H1 (cell line): ENCODE measurements around the gene HOXB3. TPM values are rescaled to one million over a fixed set of nuclear protein-coding genes. Genes with fewer than 3 reads are reported as not detected.

Experiments
- CTCF ChIA-PET: fragments of 300-600 bp; sonication (Branson Sonifier 250); formaldehyde crosslinking; loops from one replicate; lab custom pipeline; 2021; ENCODE audit not compliant: partially characterized antibody; lab: Charles Lee
- POLR2A ChIA-PET: fragments of 300-600 bp; sonication (Branson Sonifier 250); formaldehyde crosslinking; loops from one replicate; lab custom pipeline; 2021; ENCODE audit warnings: inconsistent platforms; ENCODE audit not compliant: partially characterized antibody; lab: Charles Lee
- DNase-seq, 2 experiments: peaks; one replicate each; pipeline versions ENCODE4 v3.0.0 to v3.0.0-alpha.2; 2010 to 2022; ENCODE audit warnings: low spot score in 2 of 2, low read depth in 1 of 2, mixed read lengths in 1 of 2
- FAIRE-seq: peaks from 2 replicates; lab custom pipeline; 2011; peaks lifted over from hg19 to GRCh38; lab: Jason Lieb, UNC
- H2AFZ ChIP-seq: 2 replicates; pipeline ENCODE4 v1.8.1; 2012; ENCODE audit warnings: low read length, inconsistent platforms
- H2AK5ac ChIP-seq: 2 replicates; pipeline ENCODE4 v1.6.1; 2013; ENCODE audit warnings: low read depth, low read length
- H2BK120ac ChIP-seq: replicated peaks from 2 replicates; pipeline ENCODE3; 2013; ENCODE audit warnings: low read depth, low read length, inconsistent platforms
- H2BK12ac ChIP-seq: 2 replicates; pipeline ENCODE4 v1.6.1; 2013; ENCODE audit warnings: low read depth, low read length
- H2BK15ac ChIP-seq: 2 replicates; pipeline ENCODE4 v1.6.1; 2013; ENCODE audit warnings: low read length
- H2BK20ac ChIP-seq: 2 replicates; pipeline ENCODE4 v1.6.1; 2013; ENCODE audit warnings: low read length
- H2BK5ac ChIP-seq: 2 replicates; pipeline ENCODE4 v1.6.1; 2013; ENCODE audit warnings: low read depth, low read length
- H3K14ac ChIP-seq: 2 replicates; pipeline ENCODE4 v1.6.1; 2013; ENCODE audit warnings: inconsistent platforms; ENCODE audit not compliant: insufficient read length
- H3K18ac ChIP-seq: 2 replicates; pipeline ENCODE4 v1.6.1; 2013; ENCODE audit warnings: low read length; ENCODE audit errors: extremely low read depth
- H3K23ac ChIP-seq: 2 replicates; pipeline ENCODE4 v1.6.1; 2013; ENCODE audit warnings: inconsistent platforms; ENCODE audit not compliant: insufficient read length
- H3K23me2 ChIP-seq: 2 replicates; pipeline ENCODE4 v1.6.1; 2013; ENCODE audit warnings: low read depth, low read length
- H3K27ac ChIP-seq: 2 replicates; pipeline ENCODE4 v1.6.1; 2011; ENCODE audit warnings: low read depth, low read length, inconsistent platforms
- H3K27me3 ChIP-seq, 4 experiments: replicated peaks in 1 of 4; 1 replicate in 1 of 4; 2 replicates in 3 of 4; pipeline versions ENCODE4 v1.6.1 to v1.8.1; 2011 to 2013; ENCODE audit warnings: low read length in 3 of 4, mild to moderate bottlenecking in 3 of 4, inconsistent platforms in 2 of 4, mixed read lengths in 2 of 4, moderate library complexity in 1 of 4; ENCODE audit not compliant: control insufficient read depth in 3 of 4, insufficient read depth in 3 of 4; ENCODE audit errors: extremely low read depth in 1 of 4
- H3K36me3 ChIP-seq, 4 experiments: 2 replicates each; pipeline versions ENCODE4 v1.6.1 to v1.8.1; 2011 to 2013; ENCODE audit warnings: mild to moderate bottlenecking in 4 of 4, low read length in 3 of 4, moderate library complexity in 2 of 4, control low read depth in 1 of 4, inconsistent platforms in 1 of 4; ENCODE audit not compliant: insufficient read depth in 4 of 4, control insufficient read depth in 2 of 4
- H3K4ac ChIP-seq: replicated peaks from 2 replicates; pipeline ENCODE3; 2013; ENCODE audit warnings: low read length, low read depth, mixed read lengths, inconsistent platforms; ENCODE audit not compliant: insufficient read length
- H3K4me1 ChIP-seq, 4 experiments: replicated peaks in 1 of 4; 1 replicate in 1 of 4; 2 replicates in 3 of 4; pipeline versions ENCODE4 v1.6.1 to v1.8.1; 2011 to 2013; ENCODE audit warnings: low read length in 3 of 4, inconsistent platforms in 2 of 4, mixed read lengths in 1 of 4; ENCODE audit not compliant: insufficient read depth in 4 of 4, control insufficient read depth in 3 of 4
- H3K4me2 ChIP-seq, 2 experiments: 2 replicates each; pipeline versions ENCODE4 v1.6.1 to v1.8.1; 2011 to 2013; ENCODE audit warnings: low read depth in 2 of 2, low read length in 2 of 2, control low read depth in 1 of 2, inconsistent platforms in 1 of 2, mild to moderate bottlenecking in 1 of 2; ENCODE audit not compliant: insufficient read depth in 1 of 2
- H3K4me3 ChIP-seq, 4 experiments: fragments of 200-600, 300-600 bp in 1 of 4; sonication (generic), shearing (Covaris generic), sonication (Bioruptor Twin) in 1 of 4; 2 replicates each; pipeline versions ENCODE4 v1.5.1 to v1.8.1; 2011 to 2016; ENCODE audit warnings: low read length in 4 of 4, low read depth in 3 of 4, control low read depth in 2 of 4, inconsistent platforms in 2 of 4, mild to moderate bottlenecking in 2 of 4, mixed read lengths in 1 of 4, moderate library complexity in 1 of 4; ENCODE audit not compliant: insufficient read depth in 2 of 4; ENCODE audit errors: extremely low read depth in 1 of 4
- H3K56ac ChIP-seq: replicated peaks from 2 replicates; pipeline ENCODE3; 2013; ENCODE audit warnings: low read depth, mild to moderate bottlenecking, mixed read lengths, low read length, inconsistent platforms; ENCODE audit not compliant: insufficient read length
- H3K79me1 ChIP-seq: 2 replicates; pipeline ENCODE4 v1.6.1; 2013; ENCODE audit warnings: low read depth, low read length, control low read depth
- H3K79me2 ChIP-seq, 2 experiments: 2 replicates each; pipeline versions ENCODE4 v1.6.1 to v1.8.1; 2012 to 2013; ENCODE audit warnings: low read length in 2 of 2, mild to moderate bottlenecking in 2 of 2, inconsistent platforms in 1 of 2; ENCODE audit not compliant: insufficient read depth in 2 of 2, control insufficient read depth in 1 of 2
- H3K9ac ChIP-seq, 4 experiments: replicated peaks in 1 of 4; 1 replicate in 1 of 4; 2 replicates in 3 of 4; pipeline versions ENCODE4 v1.6.1 to v1.8.1; 2011 to 2013; ENCODE audit warnings: low read depth in 3 of 4, low read length in 3 of 4, control low read depth in 2 of 4, mild to moderate bottlenecking in 2 of 4, moderate library complexity in 2 of 4, inconsistent platforms in 1 of 4; ENCODE audit errors: extremely low read depth in 1 of 4
- H3K9me3 ChIP-seq, 2 experiments: 2 replicates each; pipeline versions ENCODE4 v1.6.1 to v1.8.1; 2012 to 2013; ENCODE audit warnings: mild to moderate bottlenecking in 2 of 2, moderate library complexity in 2 of 2, control low read depth in 1 of 2, inconsistent platforms in 1 of 2, low read depth in 1 of 2, low read length in 1 of 2, mixed read lengths in 1 of 2; ENCODE audit not compliant: insufficient read depth in 2 of 2
- H4K20me1 ChIP-seq, 2 experiments: replicated peaks in 1 of 2; 2 replicates each; pipeline versions ENCODE3 to v1.8.1; 2011 to 2013; ENCODE audit warnings: inconsistent platforms in 2 of 2, low read length in 2 of 2, mild to moderate bottlenecking in 1 of 2; ENCODE audit not compliant: insufficient read depth in 2 of 2, control insufficient read depth in 1 of 2
- H4K5ac ChIP-seq: 2 replicates; pipeline ENCODE4 v1.6.1; 2013; ENCODE audit warnings: low read length, low read depth, mixed read lengths, inconsistent platforms; ENCODE audit not compliant: insufficient read length
- H4K8ac ChIP-seq: 2 replicates; pipeline ENCODE4 v1.8.0; 2013; ENCODE audit warnings: mild to moderate bottlenecking, moderate library complexity, low read length, inconsistent platforms; ENCODE audit not compliant: insufficient read depth; ENCODE audit errors: extremely low read depth
- H4K91ac ChIP-seq: replicated peaks from 2 replicates; pipeline ENCODE3; 2013; ENCODE audit warnings: low read length, mixed read lengths, inconsistent platforms; ENCODE audit not compliant: insufficient read length
- EZH2 ChIP-seq: fragments of 200-600 bp; sonication (generic); IDR thresholded peaks from 2 replicates; pipeline ENCODE4 v1.7.1; 2012; ENCODE audit warnings: low read depth, mild to moderate bottlenecking, moderate library complexity, low read length, inconsistent platforms; ENCODE audit not compliant: severe bottlenecking
- RNF2 ChIP-seq: fragments of 200-900, 300-1000 bp; sonication (generic); IDR thresholded peaks from 2 replicates; pipeline ENCODE4 v1.7.1; 2016; ENCODE audit warnings: borderline replicate concordance, low read depth, mild to moderate bottlenecking, antibody characterized with exemption, low read length; ENCODE audit not compliant: poor library complexity, severe bottlenecking; ENCODE audit errors: missing control alignments
- SIN3A ChIP-seq, 2 experiments: IDR thresholded peaks in 1 of 2; conservative IDR thresholded peaks in 1 of 2; 2 replicates each; pipeline ENCODE4 v1.6.1; 2011 to 2012; ENCODE audit warnings: low read length in 2 of 2, improper control_type of control experiment in 1 of 2, low read depth in 1 of 2, mild to moderate bottlenecking in 1 of 2
- SUZ12 ChIP-seq: fragments of 200-600 bp; sonication (generic); IDR thresholded peaks from 2 replicates; pipeline ENCODE4 v1.6.1; 2012; ENCODE audit warnings: mild to moderate bottlenecking, inconsistent platforms, low read length, moderate library complexity, mixed read lengths
- WGBS, 2 experiments: shearing (Covaris generic) in 1 of 2; methylation state at CpG; one replicate each; pipeline versions ENCODE4 v1.1.6 to v1.1.7; 2013 to 2015; ENCODE audit warnings: low lambda C conversion rate in 2 of 2, mixed read lengths in 2 of 2, inconsistent platforms in 1 of 2, low coverage in 1 of 2, missing lambda C conversion rate in 1 of 2; ENCODE audit not compliant: insufficient replicate concordance in 2 of 2, insufficient coverage in 1 of 2, insufficient read length in 1 of 2; ENCODE audit errors: extremely low coverage in 1 of 2, missing lambda C conversion rate in 1 of 2; 5-methylcytosine and 5-hydroxymethylcytosine counted together
- polyA plus RNA-seq, 7 experiments: library from polyadenylated mRNA; depleted of rRNA in 3 of 7; stranded (reverse) in 5 of 7; unstranded in 2 of 7; fragments of >200 nt in 5 of 7; fragments of 200-250 nt in 2 of 7; gene quantifications; 1 replicate in 5 of 7; 2 replicates in 1 of 7; 4 replicates in 1 of 7; pipeline versions ENCODE4 v1.2.1 to v1.2.3, GENCODE V29; 2011 to 2013; ENCODE audit warnings: missing spikeins in 2 of 7, mixed read lengths in 2 of 7
- total RNA-seq: library from RNA; stranded (reverse); fragmentation: NEBNext Ultra II Directional; extraction: Animal tissue kit (Norgen Biotek cat#: 25700); gene quantifications from 2 replicates; pipeline ENCODE4 v1.2.1, GENCODE V29; 2021

The HOXB3 gene
- total and polyA plus RNA-seq, 2 of the 8 experiments (the other 6 are each of a cell fraction or from before 2014, with no cell fraction given): not detected

DNA sequence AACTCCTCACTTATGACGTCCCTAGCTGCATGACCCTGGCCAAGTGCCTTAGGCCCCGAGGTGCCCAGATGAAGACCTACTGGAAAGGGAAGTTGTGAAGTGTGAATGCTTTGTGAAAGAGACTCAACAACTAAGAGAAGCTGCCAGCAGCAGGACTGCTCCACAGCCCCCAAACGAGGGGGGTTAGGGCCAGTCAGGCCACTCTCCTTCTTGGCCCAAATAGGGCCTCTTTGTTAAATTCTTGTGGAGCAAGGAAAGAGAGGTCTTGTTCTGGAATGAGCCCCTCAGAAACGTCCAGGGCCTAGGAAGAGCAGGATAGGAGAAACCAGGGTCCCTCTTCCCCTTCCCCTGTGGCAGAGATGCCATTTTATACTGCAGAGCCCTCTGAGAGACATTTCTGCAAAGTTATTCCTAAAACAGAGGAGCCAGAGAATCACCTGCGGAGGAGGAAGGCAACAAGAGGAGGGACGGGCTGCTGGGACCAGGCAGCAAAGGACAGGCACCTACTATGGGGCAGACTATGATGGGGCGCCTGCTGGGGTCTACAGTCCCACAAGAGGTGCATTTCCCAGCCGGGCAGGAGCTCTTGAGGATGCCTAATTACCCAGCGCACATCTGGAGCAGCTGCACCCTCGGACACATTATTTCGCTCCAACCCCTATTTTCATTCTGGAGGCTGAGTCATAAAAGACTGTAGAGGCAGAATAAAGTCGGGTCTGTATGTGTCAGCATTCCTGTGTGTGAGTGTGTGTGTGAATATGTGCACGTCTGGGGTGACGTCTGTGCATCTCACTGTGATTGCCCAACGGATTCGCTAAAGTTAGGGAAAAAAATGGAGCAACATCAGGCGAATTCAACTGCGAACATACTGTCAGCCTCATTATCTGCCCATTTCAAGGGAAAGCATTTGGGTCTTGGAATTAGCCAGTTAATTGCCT is 47.6 kb upstream of the HOXB3 start:
- no peak for DNase-seq
- no peaks in the 10 kb centered on the region for H3K79me1 ChIP-seq
- H2BK20ac ChIP-seq: no peak overlapping the region
- no peak overlapping the region for H2BK12ac ChIP-seq
- H2BK120ac ChIP-seq: no peak overlapping the region
- H4K91ac ChIP-seq: no peak overlapping the region
- no peak overlapping the region for H3K9ac ChIP-seq
- TF ChIP-seq EZH2 (peak; percentile 45), RNF2 (no peak), SUZ12 (peak; percentile 13; the same call in 1 of the 2 replicates), SIN3A (conservative IDR thresholded peaks at IDR 0.05 in 1 of 2, IDR thresholded peaks at IDR 0.05 in 1 of 2; ENCODE audit: low read depth in 1 of 2, low read length in 2 of 2) (no peak)
- no peak overlapping the region for H3K4me3 ChIP-seq
- CTCF ChIA-PET: interaction anchor here (0.7 to 2.8 kb wide), 26 partner anchors 7 to 268 kb away, joined by 3 to 17 read pairs (median 4); partner anchors contain the start of gene HOXB9
- no peak overlapping the region for H3K14ac ChIP-seq
- no peak overlapping the region for H2AFZ ChIP-seq
- 58% methylated on average over 18 of the region's 18 CpGs; no CpG with 5 or more reads in 1 of the 2 experiments for WGBS, 2 experiments
- H3K4me1 ChIP-seq: peaks cover 0 to 6% (median 2%) of the 10 kb centered on the region in 4 experiments; a peak in 4 of 7 replicates
- peaks cover 98 to 100% (median 99%) of the 10 kb centered on the region in 4 experiments for H3K27me3 ChIP-seq
- H2BK15ac ChIP-seq: no peak overlapping the region
- no peak overlapping the region for H2AK5ac ChIP-seq
- H3K23me2 ChIP-seq: no peaks in the 10 kb centered on the region
- H4K8ac ChIP-seq: no peak overlapping the region
- H3K79me2 ChIP-seq: no peaks in the 10 kb centered on the region
- no peak overlapping the region for H4K5ac ChIP-seq
- H2BK5ac ChIP-seq: no peak overlapping the region
- H3K56ac ChIP-seq: no peak overlapping the region
- no peaks in the 10 kb centered on the region for H3K9me3 ChIP-seq
- no peak overlapping the region for H3K18ac ChIP-seq
- no peak overlapping the region for H3K4me2 ChIP-seq
- FAIRE-seq: no peak
- peaks cover 0 to 7% (median 0%) of the 10 kb centered on the region in 4 experiments; a peak in 1 of 8 replicates for H3K36me3 ChIP-seq
- no peak overlapping the region for H3K23ac ChIP-seq
- H3K27ac ChIP-seq: no peak overlapping the region
- H3K4ac ChIP-seq: no peak overlapping the region
- H4K20me1 ChIP-seq: peaks cover 22 to 29% of the 10 kb centered on the region in 2 experiments
- POLR2A ChIA-PET: no interaction called here
